ENCODE measurements around the gene SLC16A1.

DNA sequence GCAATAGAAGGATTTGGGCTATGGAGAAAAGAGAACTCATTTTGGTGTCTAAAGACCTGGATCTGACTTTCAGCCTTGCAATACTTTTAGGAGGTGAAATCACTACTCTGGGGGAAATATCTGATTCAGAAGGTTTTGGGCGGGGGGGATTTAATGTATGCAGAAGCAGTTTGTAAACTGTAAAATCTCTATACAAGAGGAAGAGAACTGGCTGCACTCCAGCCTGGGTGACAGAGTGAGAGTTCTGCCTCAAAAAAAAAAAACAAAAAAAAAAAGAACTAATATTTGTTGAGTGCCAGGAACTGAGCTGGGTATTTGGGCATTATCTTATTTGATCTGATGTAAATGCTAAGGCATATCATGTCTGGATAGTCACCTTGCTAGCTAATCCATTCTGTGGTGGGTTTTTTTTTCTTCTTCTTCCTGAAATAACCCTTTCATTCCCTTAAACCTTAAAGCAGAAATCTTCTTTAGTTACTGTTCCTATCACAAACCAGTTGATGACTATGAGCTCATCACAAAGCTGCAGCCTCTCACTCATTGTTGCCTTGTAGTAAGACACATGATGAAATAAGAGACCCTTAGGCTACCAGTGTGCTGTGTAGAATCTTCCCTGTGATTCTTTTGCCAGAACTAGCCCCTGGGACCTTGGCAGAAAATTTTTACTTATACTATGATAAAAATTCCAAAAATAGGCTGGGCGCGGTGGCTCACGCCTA, 35.6 kb upstream of the SLC16A1 start:
- TF ChIP-seq, protein P1, sequence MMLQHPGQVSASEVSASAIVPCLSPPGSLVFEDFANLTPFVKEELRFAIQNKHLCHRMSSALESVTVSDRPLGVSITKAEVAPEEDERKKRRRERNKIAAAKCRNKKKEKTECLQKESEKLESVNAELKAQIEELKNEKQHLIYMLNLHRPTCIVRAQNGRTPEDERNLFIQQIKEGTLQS (IDR thresholded peaks at IDR 0.05; ENCODE audit: insufficient read depth, low read depth, low read length) = no peak
- TF ChIP-seq, protein P2, sequence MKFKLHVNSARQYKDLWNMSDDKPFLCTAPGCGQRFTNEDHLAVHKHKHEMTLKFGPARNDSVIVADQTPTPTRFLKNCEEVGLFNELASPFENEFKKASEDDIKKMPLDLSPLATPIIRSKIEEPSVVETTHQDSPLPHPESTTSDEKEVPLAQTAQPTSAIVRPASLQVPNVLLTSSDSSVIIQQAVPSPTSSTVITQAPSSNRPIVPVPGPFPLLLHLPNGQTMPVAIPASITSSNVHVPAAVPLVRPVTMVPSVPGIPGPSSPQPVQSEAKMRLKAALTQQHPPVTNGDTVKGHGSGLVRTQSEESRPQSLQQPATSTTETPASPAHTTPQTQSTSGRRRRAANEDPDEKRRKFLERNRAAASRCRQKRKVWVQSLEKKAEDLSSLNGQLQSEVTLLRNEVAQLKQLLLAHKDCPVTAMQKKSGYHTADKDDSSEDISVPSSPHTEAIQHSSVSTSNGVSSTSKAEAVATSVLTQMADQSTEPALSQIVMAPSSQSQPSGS (IDR thresholded peaks at IDR 0.05; ENCODE audit: low read length) = no peak
- TF ChIP-seq, protein P3, sequence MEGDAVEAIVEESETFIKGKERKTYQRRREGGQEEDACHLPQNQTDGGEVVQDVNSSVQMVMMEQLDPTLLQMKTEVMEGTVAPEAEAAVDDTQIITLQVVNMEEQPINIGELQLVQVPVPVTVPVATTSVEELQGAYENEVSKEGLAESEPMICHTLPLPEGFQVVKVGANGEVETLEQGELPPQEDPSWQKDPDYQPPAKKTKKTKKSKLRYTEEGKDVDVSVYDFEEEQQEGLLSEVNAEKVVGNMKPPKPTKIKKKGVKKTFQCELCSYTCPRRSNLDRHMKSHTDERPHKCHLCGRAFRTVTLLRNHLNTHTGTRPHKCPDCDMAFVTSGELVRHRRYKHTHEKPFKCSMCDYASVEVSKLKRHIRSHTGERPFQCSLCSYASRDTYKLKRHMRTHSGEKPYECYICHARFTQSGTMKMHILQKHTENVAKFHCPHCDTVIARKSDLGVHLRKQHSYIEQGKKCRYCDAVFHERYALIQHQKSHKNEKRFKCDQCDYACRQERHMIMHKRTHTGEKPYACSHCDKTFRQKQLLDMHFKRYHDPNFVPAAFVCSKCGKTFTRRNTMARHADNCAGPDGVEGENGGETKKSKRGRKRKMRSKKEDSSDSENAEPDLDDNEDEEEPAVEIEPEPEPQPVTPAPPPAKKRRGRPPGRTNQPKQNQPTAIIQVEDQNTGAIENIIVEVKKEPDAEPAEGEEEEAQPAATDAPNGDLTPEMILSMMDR (IDR thresholded peaks at IDR 0.05; ENCODE audit: control extremely low read depth in 1 of 3, insufficient read depth in 1 of 3, low read depth in 1 of 3, low read length in 3 of 3) = no peak
- TF ChIP-seq SP2 (IDR thresholded peaks at IDR 0.05; ENCODE audit: low read length) (no peak), POLR2A (IDR thresholded peaks at IDR 0.05; ENCODE audit: control extremely low read depth in 1 of 2, low read depth in 2 of 2, low read length in 2 of 2) (no peak), HDAC2 (IDR thresholded peaks at IDR 0.05; ENCODE audit: borderline replicate concordance in 1 of 2, low read depth in 2 of 2, low read length in 2 of 2) (no peak), KDM5A (IDR thresholded peaks at IDR 0.05; ENCODE audit: low read length) (no peak), POLR2AphosphoS5 (IDR thresholded peaks at IDR 0.05; ENCODE audit: low read depth, low read length) (no peak), RXRA (IDR thresholded peaks at IDR 0.05; ENCODE audit: insufficient read depth, low read depth, low read length) (no peak), GABPA (IDR thresholded peaks at IDR 0.05; ENCODE audit: borderline replicate concordance, insufficient read depth, low read length) (no peak), RNF2 (IDR thresholded peaks at IDR 0.05; ENCODE audit: borderline replicate concordance, low read depth, low read length, missing control alignments, poor library complexity, severe bottlenecking) (no peak), TAF1 (IDR thresholded peaks at IDR 0.05; ENCODE audit: low read depth, low read length) (no peak)

All from H1 (cell line).